ENCODE data around the gene FCN3. TPM values are rescaled to one million over a fixed set of nuclear protein-coding genes. Genes with fewer than 3 reads are reported as not detected.

Gene FCN3
- total RNA-seq, 1 experiment from 2014 or later, result not detected

DNA sequence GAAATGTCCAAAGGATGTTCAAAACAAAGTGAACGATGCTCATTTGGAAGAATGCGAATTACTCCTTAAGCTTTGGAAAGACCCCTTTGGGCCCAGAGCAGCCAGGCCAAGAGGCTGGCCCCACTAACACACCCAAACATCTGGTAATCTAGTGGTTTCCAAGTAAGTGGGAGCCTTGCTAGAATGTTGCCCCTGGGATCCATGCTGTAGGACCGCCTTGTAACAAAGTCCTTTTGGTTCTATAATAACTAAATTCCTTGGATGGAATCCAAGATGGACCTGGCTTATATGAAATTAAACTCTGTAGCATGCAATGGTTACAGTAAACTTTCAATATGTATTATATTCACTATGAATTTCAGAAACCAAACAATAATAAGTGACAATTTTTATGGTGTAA, 43.1 kb upstream of the FCN3 start:
- TF ChIP-seq, protein P1, sequence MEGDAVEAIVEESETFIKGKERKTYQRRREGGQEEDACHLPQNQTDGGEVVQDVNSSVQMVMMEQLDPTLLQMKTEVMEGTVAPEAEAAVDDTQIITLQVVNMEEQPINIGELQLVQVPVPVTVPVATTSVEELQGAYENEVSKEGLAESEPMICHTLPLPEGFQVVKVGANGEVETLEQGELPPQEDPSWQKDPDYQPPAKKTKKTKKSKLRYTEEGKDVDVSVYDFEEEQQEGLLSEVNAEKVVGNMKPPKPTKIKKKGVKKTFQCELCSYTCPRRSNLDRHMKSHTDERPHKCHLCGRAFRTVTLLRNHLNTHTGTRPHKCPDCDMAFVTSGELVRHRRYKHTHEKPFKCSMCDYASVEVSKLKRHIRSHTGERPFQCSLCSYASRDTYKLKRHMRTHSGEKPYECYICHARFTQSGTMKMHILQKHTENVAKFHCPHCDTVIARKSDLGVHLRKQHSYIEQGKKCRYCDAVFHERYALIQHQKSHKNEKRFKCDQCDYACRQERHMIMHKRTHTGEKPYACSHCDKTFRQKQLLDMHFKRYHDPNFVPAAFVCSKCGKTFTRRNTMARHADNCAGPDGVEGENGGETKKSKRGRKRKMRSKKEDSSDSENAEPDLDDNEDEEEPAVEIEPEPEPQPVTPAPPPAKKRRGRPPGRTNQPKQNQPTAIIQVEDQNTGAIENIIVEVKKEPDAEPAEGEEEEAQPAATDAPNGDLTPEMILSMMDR (IDR thresholded peaks at IDR 0.05; ENCODE audit: unreplicated experiment), result no peak
- no peak overlapping the region for H3K4me3 Mint-ChIP-seq (ENCODE audit: unreplicated experiment)
- no TSS peak for BruUV-seq (replicated peaks)
- H3K36me3 Mint-ChIP-seq (ENCODE audit: insufficient read depth, unreplicated experiment), result peaks cover 77% of the 10 kb centered on the region
- ChIA-PET POLR2A (interaction anchor here (0.6 to 2.0 kb wide), 4 partner anchors 12 to 92 kb away, joined by 3 to 12 read pairs (median 4); partner anchors contain the start of gene WASF2), CTCF (interaction anchor here (0.6 to 1.5 kb wide), 7 partner anchors 18 to 301 kb away, joined by 3 to 5 read pairs (median 3); no protein-coding TSS in a partner anchor)
- H3K9me3 Mint-ChIP-seq (ENCODE audit: unreplicated experiment), result no peaks in the 10 kb centered on the region
- H3K4me1 Mint-ChIP-seq (ENCODE audit: insufficient read depth, unreplicated experiment), result peaks cover 12% of the 10 kb centered on the region
- H3K27me3 Mint-ChIP-seq (ENCODE audit: insufficient read depth, unreplicated experiment), result no peaks in the 10 kb centered on the region
- intact Hi-C loops (cut with micrococcal nuclease), result no loop called here
- no peak for DNase-seq (ENCODE audit: unreplicated experiment)
- H3K27ac Mint-ChIP-seq (ENCODE audit: low read depth, unreplicated experiment), result peak overlapping the region; percentile 75

- Mint-ChIP-seq H3K9me3 (ENCODE audit: unreplicated experiment) (no peaks in the 10 kb centered on the region), H3K36me3 (ENCODE audit: insufficient read depth, unreplicated experiment) (peaks cover 80% of the 10 kb centered on the region), H3K27me3 (ENCODE audit: insufficient read depth, unreplicated experiment) (no peaks in the 10 kb centered on the region), H3K4me1 (ENCODE audit: insufficient read depth, unreplicated experiment) (peaks cover 12% of the 10 kb centered on the region), H3K4me3 (ENCODE audit: unreplicated experiment) (no peak overlapping the region), H3K27ac (ENCODE audit: low read depth, unreplicated experiment) (peak overlapping the region; percentile 19)
- TF ChIP-seq, protein P1 (IDR thresholded peaks at IDR 0.05; ENCODE audit: unreplicated experiment), result peak; percentile 58
- ChIA-PET POLR2A (interaction anchor here (0.7 to 1.5 kb wide), 5 partner anchors 20 to 186 kb away, joined by 3 to 9 read pairs (median 4); partner anchors contain the start of gene WASF2), CTCF (interaction anchor here (0.6 to 3.3 kb wide), 10 partner anchors 12 to 338 kb away, joined by 3 to 30 read pairs (median 4); no protein-coding TSS in a partner anchor)
- TSS peak; percentile 14 for BruUV-seq (replicated peaks)
- peak; percentile 73 for DNase-seq (ENCODE audit: unreplicated experiment)
- intact Hi-C loops (cut with micrococcal nuclease), result loop anchor here (1.0 kb wide), 2 partner anchors 101 to 190 kb away; no protein-coding TSS in a partner anchor
These were observed 41.9 kb upstream of the FCN3 start for GRCh38 chr1:27416387-27417111.

- POLR2A ChIA-PET, result interaction anchor here (0.6 to 1.0 kb wide), 2 partner anchors 150 to 395 kb away, joined by 3 read pairs; no protein-coding TSS in a partner anchor
- Mint-ChIP-seq H3K9me3 (ENCODE audit: unreplicated experiment) (no peaks in the 10 kb centered on the region), H3K36me3 (ENCODE audit: insufficient read depth, unreplicated experiment) (peaks cover 90% of the 10 kb centered on the region), H3K27ac (ENCODE audit: low read depth, unreplicated experiment) (no peak overlapping the region), H3K4me1 (ENCODE audit: insufficient read depth, unreplicated experiment) (peaks cover 12% of the 10 kb centered on the region), H3K4me3 (ENCODE audit: unreplicated experiment) (no peak overlapping the region), H3K27me3 (ENCODE audit: insufficient read depth, unreplicated experiment) (no peaks in the 10 kb centered on the region)
- DNase-seq (ENCODE audit: unreplicated experiment), result no peak
- intact Hi-C loops (cut with micrococcal nuclease), result no loop called here
- no TSS peak for BruUV-seq (replicated peaks)
- CTCF ChIA-PET, result interaction anchor here (0.6 to 3.3 kb wide), 8 partner anchors 9 to 255 kb away, joined by 3 to 30 read pairs (median 4); no protein-coding TSS in a partner anchor
- TF ChIP-seq, protein P1 (IDR thresholded peaks at IDR 0.05; ENCODE audit: unreplicated experiment), result no peak
These were observed 39.5 kb upstream of the FCN3 start for GRCh38 chr1:27414091-27414490.

- no peak for DNase-seq (ENCODE audit: unreplicated experiment)
- CTCF ChIA-PET, result interaction anchor here (0.8 to 2.1 kb wide), 5 partner anchors 12 to 367 kb away, joined by 3 to 12 read pairs (median 4); no protein-coding TSS in a partner anchor
- Mint-ChIP-seq H3K27me3 (ENCODE audit: insufficient read depth, unreplicated experiment) (no peaks in the 10 kb centered on the region), H3K9me3 (ENCODE audit: unreplicated experiment) (no peaks in the 10 kb centered on the region), H3K4me1 (ENCODE audit: insufficient read depth, unreplicated experiment) (peaks cover 7% of the 10 kb centered on the region), H3K27ac (ENCODE audit: low read depth, unreplicated experiment) (no peak overlapping the region), H3K36me3 (ENCODE audit: insufficient read depth, unreplicated experiment) (peaks cover 90% of the 10 kb centered on the region), H3K4me3 (ENCODE audit: unreplicated experiment) (no peak overlapping the region)
- no TSS peak for BruUV-seq (replicated peaks)
- TF ChIP-seq, protein P1 (IDR thresholded peaks at IDR 0.05; ENCODE audit: unreplicated experiment), result no peak
- POLR2A ChIA-PET, result interaction anchor here (0.6 to 1.6 kb wide), 4 partner anchors 16 to 394 kb away, joined by 3 to 4 read pairs (median 4); no protein-coding TSS in a partner anchor
- intact Hi-C loops (cut with micrococcal nuclease), result no loop called here
These were observed 38.4 kb upstream of the FCN3 start for GRCh38 chr1:27413004-27413403.
